Measurements from ENCODE around the gene SORL1.

The SORL1 gene

GRCh38 chr11:121422675-121423074 lies 29.4 kb upstream of the SORL1 start:
- POLR2A ChIA-PET = no interaction called here

DNA sequence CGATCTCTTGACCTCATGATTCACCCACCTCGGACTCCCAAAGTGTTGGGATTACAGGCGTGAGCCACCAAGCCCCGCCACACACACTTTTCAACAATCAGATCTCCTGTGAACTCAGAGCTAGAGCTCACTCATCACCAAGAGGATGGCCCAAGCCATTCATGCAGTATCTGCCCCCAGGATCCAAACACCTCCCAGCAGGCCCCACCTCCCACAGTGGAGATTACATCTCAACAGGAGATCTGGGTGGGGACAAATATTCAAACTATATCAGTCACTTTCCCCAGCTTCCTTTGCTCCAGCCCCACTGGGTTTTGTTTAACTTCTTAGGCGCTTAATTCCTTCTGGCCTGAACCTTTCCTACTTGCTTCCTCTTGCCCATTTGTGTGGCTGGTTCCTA lies 26.3 kb upstream of the SORL1 start:
- POLR2A ChIA-PET = no interaction called here
- no peak for DNase-seq (ENCODE audit: extremely low spot score)
- CTCF ChIA-PET = no interaction called here
- TF ChIP-seq L3MBTL2 (conservative IDR thresholded peaks at IDR 0.05) (no peak), FOXA1 (IDR thresholded peaks at IDR 0.05) (no peak), FOXK2 (IDR thresholded peaks at IDR 0.05) (no peak), LEF1 (IDR thresholded peaks at IDR 0.05; ENCODE audit: borderline replicate concordance) (no peak), NFRKB (IDR thresholded peaks at IDR 0.05) (no peak), BHLHE40 (IDR thresholded peaks at IDR 0.05; ENCODE audit: borderline replicate concordance) (no peak), HDGF (IDR thresholded peaks at IDR 0.05; ENCODE audit: borderline replicate concordance) (no peak), SUZ12 (IDR thresholded peaks at IDR 0.05) (no peak), FOXM1 (IDR thresholded peaks at IDR 0.05; ENCODE audit: borderline replicate concordance) (no peak), PKNOX1 (IDR thresholded peaks at IDR 0.05) (no peak), ARNT (IDR thresholded peaks at IDR 0.05) (no peak), SP1 (IDR thresholded peaks at IDR 0.05) (no peak), TARDBP (IDR thresholded peaks at IDR 0.05) (no peak), ELF4 (IDR thresholded peaks at IDR 0.05) (no peak), ZNF384 (IDR thresholded peaks at IDR 0.05) (no peak), CTBP1 (IDR thresholded peaks at IDR 0.05; ENCODE audit: borderline replicate concordance) (no peak)

More at GRCh38 chr11:121422675-121423074, 29.4 kb upstream of the SORL1 start:
- no peak for TF ChIP-seq BHLHE40 (IDR thresholded peaks at IDR 0.05; ENCODE audit: borderline replicate concordance)
- TF ChIP-seq ELF4 (IDR thresholded peaks at IDR 0.05) = no peak
- no peak for TF ChIP-seq ZNF384 (IDR thresholded peaks at IDR 0.05)
- TF ChIP-seq ARNT (IDR thresholded peaks at IDR 0.05) = no peak
- no peak for DNase-seq (ENCODE audit: extremely low spot score)
- CTCF ChIA-PET = no interaction called here

- POLR2A ChIA-PET = no interaction called here
- no peak for TF ChIP-seq NFRKB (IDR thresholded peaks at IDR 0.05)
- no peak for TF ChIP-seq LEF1 (IDR thresholded peaks at IDR 0.05; ENCODE audit: borderline replicate concordance)
- no peak for TF ChIP-seq HDGF (IDR thresholded peaks at IDR 0.05; ENCODE audit: borderline replicate concordance)
- no peak for TF ChIP-seq SP1 (IDR thresholded peaks at IDR 0.05)
- TF ChIP-seq ELF4 (IDR thresholded peaks at IDR 0.05) = no peak
- no peak for TF ChIP-seq SUZ12 (IDR thresholded peaks at IDR 0.05)
- no peak for TF ChIP-seq L3MBTL2 (conservative IDR thresholded peaks at IDR 0.05)
- TF ChIP-seq CTBP1 (IDR thresholded peaks at IDR 0.05; ENCODE audit: borderline replicate concordance) = no peak
- TF ChIP-seq FOXK2 (IDR thresholded peaks at IDR 0.05) = no peak
- TF ChIP-seq TARDBP (IDR thresholded peaks at IDR 0.05) = no peak
- TF ChIP-seq BHLHE40 (IDR thresholded peaks at IDR 0.05; ENCODE audit: borderline replicate concordance) = no peak
- TF ChIP-seq ARNT (IDR thresholded peaks at IDR 0.05) = no peak
- no peak for TF ChIP-seq FOXA1 (IDR thresholded peaks at IDR 0.05)
- no peak for TF ChIP-seq FOXM1 (IDR thresholded peaks at IDR 0.05; ENCODE audit: borderline replicate concordance)
- TF ChIP-seq ZNF384 (IDR thresholded peaks at IDR 0.05) = no peak
- TF ChIP-seq PKNOX1 (IDR thresholded peaks at IDR 0.05) = no peak
- peak; percentile 42 for DNase-seq (ENCODE audit: extremely low spot score)
- CTCF ChIA-PET = interaction anchor here (0.5 kb wide), 1 partner anchor 111 kb away, joined by 3 read pairs; no protein-coding TSS in a partner anchor
Measured at GRCh38 chr11:121426476-121427399, 25.4 kb upstream of the SORL1 start.

DNA sequence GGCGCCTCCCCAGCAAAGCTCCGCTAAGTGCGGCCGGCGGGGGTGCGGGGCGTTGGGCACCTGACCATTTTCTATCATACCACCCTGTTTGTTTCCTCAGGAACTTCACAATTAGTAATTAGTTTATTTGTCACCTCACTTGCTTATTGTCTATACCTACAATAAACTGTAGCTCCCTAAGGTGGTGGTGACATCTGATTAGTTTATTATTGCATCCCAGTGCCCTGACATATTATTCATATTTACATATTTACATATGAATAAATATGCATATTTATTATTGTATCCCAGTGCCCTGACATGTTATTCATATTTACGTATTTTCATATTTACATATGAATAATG lies 24.7 kb upstream of the SORL1 start:
- POLR2A ChIA-PET = no interaction called here
- DNase-seq (ENCODE audit: extremely low spot score) = no peak
- CTCF ChIA-PET = interaction anchor here (0.5 kb wide), 1 partner anchor 112 kb away, joined by 3 read pairs; no protein-coding TSS in a partner anchor
- TF ChIP-seq FOXM1 (IDR thresholded peaks at IDR 0.05; ENCODE audit: borderline replicate concordance) = no peak
- no peak for TF ChIP-seq NFRKB (IDR thresholded peaks at IDR 0.05)
- no peak for TF ChIP-seq TARDBP (IDR thresholded peaks at IDR 0.05)
- TF ChIP-seq ELF4 (IDR thresholded peaks at IDR 0.05) = no peak
- TF ChIP-seq PKNOX1 (IDR thresholded peaks at IDR 0.05) = no peak

DNA sequence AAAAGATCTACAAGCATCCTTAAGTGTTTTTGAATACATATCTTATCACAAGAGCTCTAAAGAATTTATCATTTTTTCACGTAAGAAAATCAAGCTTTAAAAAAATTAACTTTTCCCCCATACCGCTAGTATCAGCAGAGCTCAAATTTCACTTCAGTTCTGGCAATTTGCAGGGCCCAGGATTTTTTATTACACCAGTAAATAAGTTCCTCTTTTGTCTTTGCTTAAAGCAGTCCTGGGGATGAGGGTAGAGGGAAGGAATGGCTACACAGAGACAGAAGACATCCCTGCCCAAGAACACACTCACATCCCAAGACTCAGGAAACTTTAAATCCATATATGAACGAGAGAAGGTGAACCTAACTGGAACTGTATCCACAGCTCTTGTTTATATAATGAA lies 22.6 kb upstream of the SORL1 start:
- ChIA-PET POLR2A (no interaction called here), CTCF (interaction anchor here (0.7 kb wide), 1 partner anchor 17 kb away, joined by 3 read pairs; no protein-coding TSS in a partner anchor)
- DNase-seq (ENCODE audit: extremely low spot score) = no peak
- no peak for TF ChIP-seq FOXA1 (IDR thresholded peaks at IDR 0.05)
- no peak for TF ChIP-seq CTBP1 (IDR thresholded peaks at IDR 0.05; ENCODE audit: borderline replicate concordance)
- TF ChIP-seq FOXK2 (IDR thresholded peaks at IDR 0.05) = no peak
- TF ChIP-seq FOXM1 (IDR thresholded peaks at IDR 0.05; ENCODE audit: borderline replicate concordance) = no peak
- TF ChIP-seq ZNF384 (IDR thresholded peaks at IDR 0.05) = no peak
- TF ChIP-seq L3MBTL2 (conservative IDR thresholded peaks at IDR 0.05) = no peak
- no peak for TF ChIP-seq SP1 (IDR thresholded peaks at IDR 0.05)
- TF ChIP-seq HDGF (IDR thresholded peaks at IDR 0.05; ENCODE audit: borderline replicate concordance) = no peak
- no peak for TF ChIP-seq BHLHE40 (IDR thresholded peaks at IDR 0.05; ENCODE audit: borderline replicate concordance)

DNA sequence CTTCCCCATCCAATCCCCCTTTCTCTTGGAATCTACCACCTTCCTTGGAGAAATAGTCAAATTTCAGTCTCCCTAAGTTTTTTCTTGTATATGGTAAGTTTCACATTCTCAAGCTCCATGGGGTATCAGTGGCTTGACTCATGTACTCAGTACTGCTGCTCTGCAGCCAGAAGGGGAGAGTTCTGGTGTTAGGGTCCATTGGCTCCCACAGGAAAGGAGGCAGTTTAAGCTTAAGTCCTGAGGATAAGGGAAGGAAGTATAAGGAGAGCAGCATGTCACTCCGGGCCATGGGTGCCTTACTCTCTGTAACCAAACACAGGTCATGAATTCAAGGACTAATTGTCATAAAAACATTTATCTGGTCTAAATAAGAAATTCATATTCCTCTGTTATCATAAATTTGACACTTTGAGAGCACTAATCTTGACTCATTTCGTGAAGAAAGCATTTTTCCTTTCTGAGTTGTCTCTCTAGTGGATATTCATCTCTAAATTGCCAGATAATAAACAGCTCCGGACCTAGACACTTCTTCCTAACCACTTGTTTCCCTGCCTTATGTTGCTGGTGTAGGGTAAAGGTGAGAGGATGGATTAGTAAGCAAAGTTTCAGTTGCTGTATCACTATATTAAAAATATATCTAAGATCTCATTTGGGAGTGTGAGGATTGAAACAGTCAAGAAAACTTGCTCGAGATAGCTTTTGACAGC lies 20.1 kb upstream of the SORL1 start:
- no peak for DNase-seq (ENCODE audit: extremely low spot score)
- POLR2A ChIA-PET = no interaction called here
- TF ChIP-seq TARDBP (IDR thresholded peaks at IDR 0.05) (no peak), ARNT (IDR thresholded peaks at IDR 0.05) (no peak), PKNOX1 (IDR thresholded peaks at IDR 0.05) (no peak), SP1 (IDR thresholded peaks at IDR 0.05) (no peak), L3MBTL2 (conservative IDR thresholded peaks at IDR 0.05) (no peak)
- CTCF ChIA-PET = no interaction called here
